Stimulated activated CD8-positive, alpha-beta memory T cell treated with anti-CD3 and anti-CD28 coated beads, Interleukin-15, amount 100 ng/mL, for 1 hour (primary cell): ENCODE results near the gene PRPS1L1.

ENCODE experiments used
- DNase-seq: peaks from one replicate; pipeline ENCODE4 v3.0.0-alpha.2; 2020; ENCODE audit warnings: low read depth

PRPS1L1 gene

DNA sequence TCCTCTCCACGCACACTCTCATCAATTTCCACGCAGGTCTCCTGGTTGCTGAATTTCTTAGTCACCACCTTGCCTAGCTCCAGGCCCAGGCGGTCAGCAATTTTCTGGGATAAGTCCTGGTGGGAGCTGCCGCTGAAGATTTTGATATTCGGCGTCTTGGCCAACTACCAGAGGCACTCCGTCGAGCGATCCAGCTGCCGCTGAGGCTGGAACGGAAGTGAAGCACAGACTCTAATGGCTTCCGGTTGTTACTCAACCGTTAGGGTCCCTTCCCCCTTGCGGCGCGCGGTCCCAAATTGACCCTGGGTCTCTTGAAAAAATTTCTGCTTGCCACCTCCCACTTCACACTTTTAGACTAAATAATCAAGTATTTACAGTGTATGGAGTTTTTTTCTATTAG is at the start of gene PRPS1L1:
Gene PRPS1L1 (minus strand): TSS at position 219 of the 400 bp plus-strand sequence.
- DNase-seq: no peak

DNA sequence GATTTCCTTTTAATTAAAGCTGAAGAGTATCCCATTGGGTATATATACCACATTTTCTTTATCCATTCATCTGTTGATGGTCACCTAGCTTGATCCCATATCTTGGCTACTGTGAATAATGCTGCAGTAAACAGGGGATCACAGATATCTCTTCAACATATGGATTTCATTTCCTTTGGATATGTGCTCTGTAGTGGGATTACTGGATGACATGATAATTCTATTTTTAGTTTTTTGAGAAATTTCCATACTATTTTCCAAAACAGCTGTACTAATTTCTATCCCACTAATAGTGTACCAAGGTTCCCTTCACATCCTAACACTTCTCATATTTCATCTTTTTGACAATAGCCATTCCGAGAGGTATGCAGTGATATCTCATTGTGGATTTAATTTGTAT is 48.8 kb upstream of the PRPS1L1 start:
- no peak for DNase-seq

DNA sequence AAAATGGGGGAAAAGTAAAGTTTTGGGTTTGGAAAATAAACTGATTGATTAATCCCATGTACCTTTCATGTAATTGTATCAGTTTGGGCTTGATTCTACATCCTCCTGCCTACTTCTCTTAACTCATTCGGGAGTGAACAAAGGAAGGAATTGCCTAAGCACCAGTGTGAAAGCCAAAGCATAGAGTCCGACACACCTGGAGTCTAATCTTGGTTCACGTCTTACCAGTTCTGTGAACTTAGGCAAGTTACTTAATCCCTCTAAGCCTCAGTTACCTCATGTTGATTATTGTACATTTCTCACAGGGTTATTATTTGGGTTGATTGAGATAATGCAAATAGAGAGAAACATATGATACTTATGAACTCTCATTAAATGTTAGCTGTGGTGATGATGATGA is 41.1 kb upstream of the PRPS1L1 start:
- no peak for DNase-seq

GRCh38 chr7:18064242-18064838 is 36.7 kb upstream of the PRPS1L1 start:
- no peak for DNase-seq

DNA sequence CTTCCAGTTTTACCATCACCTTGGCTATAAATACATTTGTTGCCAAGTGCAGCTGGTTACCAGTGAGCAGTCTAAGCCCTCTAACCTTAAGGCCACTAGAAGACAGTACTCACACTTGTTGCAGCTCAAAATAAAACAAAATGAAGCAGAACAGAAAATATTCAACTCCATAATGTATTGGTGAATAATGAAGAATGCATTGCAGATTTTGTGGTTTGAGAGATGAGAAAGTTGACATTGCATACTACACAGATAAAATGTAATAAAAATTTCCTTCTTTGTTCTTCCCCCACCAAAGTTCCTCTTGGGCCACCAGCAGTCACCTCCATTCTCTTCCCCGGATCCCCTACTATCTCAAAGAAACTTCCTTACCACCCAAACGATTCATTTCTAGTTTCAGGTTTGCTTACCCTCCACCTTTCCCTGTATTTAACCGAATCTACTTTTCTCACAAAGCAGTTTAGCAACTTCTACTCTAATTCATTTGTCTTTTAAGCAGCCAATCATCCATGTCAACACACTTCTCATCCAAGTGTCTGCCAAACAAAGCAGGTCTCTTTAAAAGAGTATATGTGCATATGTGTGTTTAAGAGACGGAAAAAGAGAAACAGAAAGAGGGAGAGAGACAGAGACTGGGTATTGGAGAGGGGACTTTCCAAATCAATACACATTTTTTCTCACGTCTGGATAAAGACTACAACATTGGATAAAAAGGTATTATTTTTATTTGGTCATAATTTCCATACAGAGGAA is 35.7 kb upstream of the PRPS1L1 start:
- no peak for DNase-seq

GRCh38 chr7:18059171-18059570 is 31.5 kb upstream of the PRPS1L1 start:
- no peak for DNase-seq

GRCh38 chr7:18053941-18054340 is 26.3 kb upstream of the PRPS1L1 start:
- no peak for DNase-seq

- DNase-seq: no peak
Observed at GRCh38 chr7:18053177-18053928, 25.7 kb upstream of the PRPS1L1 start.

GRCh38 chr7:18049262-18049661 is 21.6 kb upstream of the PRPS1L1 start:
- DNase-seq: no peak

DNA sequence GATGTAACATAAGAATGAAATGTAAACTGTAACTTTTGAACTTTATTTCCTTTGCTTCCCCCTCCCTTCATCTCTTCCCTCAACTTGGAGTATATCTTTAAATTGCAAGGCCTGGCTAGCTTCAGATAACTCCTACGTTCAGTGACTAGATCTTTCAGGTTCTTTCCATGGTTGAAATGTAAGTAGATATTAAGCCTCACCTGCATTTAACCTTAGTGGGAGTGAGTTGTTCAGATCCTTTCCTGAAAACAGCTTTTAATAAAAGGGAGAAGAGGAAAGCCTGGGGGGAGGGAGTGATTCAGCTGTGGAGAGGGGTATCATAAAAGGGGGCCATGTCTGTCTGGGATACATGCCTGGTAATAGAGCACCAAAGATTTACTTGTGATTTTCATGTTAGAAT is 19.0 kb upstream of the PRPS1L1 start:
- DNase-seq: no peak

GRCh38 chr7:18045171-18045570 is 17.5 kb upstream of the PRPS1L1 start:
- DNase-seq: no peak

DNA sequence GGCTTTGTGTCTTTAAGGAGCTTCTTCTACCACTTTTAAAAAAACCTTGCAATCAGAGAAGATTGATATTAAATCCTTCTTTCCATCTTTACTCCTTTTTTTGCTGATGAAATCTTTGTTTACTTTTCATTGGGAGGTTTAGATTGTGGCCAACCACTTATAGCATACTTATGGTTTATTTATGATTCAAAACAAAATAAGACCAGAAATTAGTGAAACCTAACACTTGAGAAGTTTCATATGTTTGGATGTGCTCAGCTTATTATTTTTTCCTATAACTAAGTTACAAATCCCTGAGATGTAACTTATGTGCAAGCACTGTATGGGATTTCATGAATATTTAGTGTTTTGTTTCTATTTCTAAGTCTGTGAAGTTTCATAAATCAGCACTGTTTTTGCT is 13.5 kb upstream of the PRPS1L1 start:
- no peak for DNase-seq

DNA sequence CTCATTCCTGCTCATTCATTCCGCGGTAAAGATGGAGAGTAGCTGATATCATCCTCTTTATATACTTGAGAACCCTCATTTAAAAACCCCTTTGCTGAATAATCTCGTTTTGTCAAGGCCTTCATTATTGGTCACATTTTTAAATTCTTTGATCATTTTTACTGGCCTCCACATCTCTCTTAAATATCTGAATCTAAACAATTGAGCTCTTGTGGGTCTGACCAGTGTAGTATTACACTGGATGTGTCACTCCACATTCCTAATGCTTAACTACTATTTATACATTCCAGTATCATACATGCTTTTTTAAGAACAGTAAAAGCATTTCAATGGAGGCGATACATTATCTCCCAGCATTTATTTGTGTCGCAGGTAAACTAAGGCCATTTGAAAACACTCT is 12.6 kb upstream of the PRPS1L1 start:
- no peak for DNase-seq

DNA sequence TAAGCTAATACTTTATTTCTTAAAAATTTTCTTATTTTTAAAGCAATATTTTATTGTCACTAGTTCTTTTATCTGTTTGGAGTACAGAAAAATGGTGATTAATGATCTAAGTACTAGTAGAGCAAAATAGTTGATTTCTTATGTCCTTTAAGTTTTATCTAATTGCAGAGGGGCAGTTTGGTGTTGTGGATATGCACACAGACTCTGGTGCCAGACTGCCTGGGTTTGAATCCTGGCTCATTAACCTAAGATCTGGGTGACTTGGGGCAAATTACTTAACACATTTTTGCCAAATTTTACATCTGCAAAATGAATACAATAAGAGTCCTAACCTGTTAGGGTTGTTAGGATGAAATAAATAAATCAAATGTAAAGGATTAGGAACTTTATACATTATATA is 10.7 kb upstream of the PRPS1L1 start:
- DNase-seq: no peak

DNA sequence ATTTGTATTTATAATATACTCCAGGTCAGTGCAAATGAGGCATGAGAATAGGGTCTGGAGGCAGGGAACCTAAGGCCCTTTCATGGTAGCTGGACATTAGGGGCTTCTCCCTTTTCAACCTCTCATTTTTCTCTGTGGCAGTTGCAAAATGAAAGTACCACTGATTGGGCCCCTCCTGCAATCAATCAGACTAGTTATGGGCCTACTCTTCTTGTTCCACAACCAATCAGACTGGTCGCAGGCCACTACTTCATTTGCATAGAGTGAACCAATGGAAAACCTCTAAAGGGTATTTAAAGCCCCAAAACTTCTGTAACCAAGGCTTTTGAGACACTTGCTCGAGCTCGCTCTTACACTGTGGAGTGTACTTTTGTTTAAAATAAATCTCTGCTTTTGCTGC is 10.0 kb upstream of the PRPS1L1 start:
- no peak for DNase-seq

GRCh38 chr7:18036783-18037182 is 9.1 kb upstream of the PRPS1L1 start:
- DNase-seq: no peak

- no peak for DNase-seq
Observed at GRCh38 chr7:18030758-18031157, 3.1 kb upstream of the PRPS1L1 start.

DNA sequence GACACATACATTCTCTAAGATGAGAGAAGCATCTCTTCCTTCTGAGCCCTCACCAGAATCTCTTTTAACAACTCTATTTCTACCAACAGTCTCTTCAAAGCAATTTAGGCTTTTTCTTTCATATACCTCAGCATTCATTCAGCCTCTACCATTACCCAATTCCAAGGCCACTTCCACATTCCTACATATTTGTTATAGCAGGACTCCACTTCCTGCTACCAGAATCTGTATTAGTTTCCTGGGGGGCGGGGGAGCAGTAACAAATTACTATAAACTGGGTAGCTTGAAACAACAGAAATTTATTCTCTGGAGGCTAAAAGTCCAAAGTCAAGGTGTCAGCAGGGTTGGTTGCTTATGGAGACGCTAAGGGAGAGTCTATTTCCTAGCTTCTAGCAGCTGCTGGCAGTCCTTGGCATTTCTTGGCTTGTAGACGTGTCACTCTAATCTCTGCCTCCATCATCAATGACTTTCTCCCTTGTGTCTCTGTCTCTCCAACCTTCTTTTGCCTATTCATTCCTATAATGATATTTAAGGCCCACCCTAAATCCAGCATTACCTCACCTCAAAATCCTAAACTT is 7.4 kb downstream of the PRPS1L1 start:
- DNase-seq: no peak

- DNase-seq: no peak
Observed at GRCh38 chr7:18019555-18019954, 8.1 kb downstream of the PRPS1L1 start.

- no peak for DNase-seq
Observed at GRCh38 chr7:18018296-18019215, 9.1 kb downstream of the PRPS1L1 start.

- no peak for DNase-seq
Observed at GRCh38 chr7:18016547-18017444, 10.8 kb downstream of the PRPS1L1 start.
